22Rv1 (cell line): ENCODE data around the gene CEP295NL.
"Not testable (repeated sequence)": the region's sequence is repeated elsewhere in the genome, so short reads cannot be mapped to it uniquely, and the experiment has no call there.

Experiments
- H3K27ac ChIP-seq: fragments of 450-650 bp; 2 replicates; pipeline ENCODE4 v1.5.1; 2017
- CTCF ChIP-seq: fragments of 450-650 bp; IDR thresholded peaks from 2 replicates; pipeline ENCODE4 v1.5.1; 2017; ENCODE audit warnings: mild to moderate bottlenecking
- ZFX ChIP-seq: fragments of 450-650 bp; IDR thresholded peaks from 2 replicates; pipeline ENCODE4 v1.6.1; 2017; ENCODE audit warnings: antibody characterized with exemption, borderline replicate concordance

CEP295NL gene

GRCh38 chr17:78946131-78946530 lies 43.1 kb upstream of the CEP295NL start:
- TF ChIP-seq ZFX (no peak), CTCF (no peak)
- no peak overlapping the region for H3K27ac ChIP-seq

- not testable (repeated sequence) for H3K27ac ChIP-seq
These were observed 42.5 kb upstream of the CEP295NL start for GRCh38 chr17:78945455-78945854.

DNA sequence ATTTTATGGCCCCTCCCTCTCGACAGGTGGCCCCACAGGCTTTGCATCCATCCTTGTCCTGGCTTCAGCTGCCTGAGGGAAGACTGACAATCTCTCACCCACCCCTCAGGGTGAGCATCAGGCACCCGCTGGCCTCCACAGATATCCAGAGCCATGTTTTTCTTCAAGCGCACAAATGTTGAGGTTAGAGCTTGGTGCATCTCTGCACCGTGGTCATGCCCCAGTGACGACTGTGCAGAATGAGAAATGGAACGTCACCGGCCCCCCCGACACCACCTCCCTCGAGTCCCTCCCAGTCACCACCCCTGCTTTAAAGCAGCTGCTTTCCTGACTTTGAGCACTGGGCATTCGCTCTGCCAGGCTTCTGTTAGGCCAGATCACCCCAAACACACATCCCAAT lies 42.0 kb upstream of the CEP295NL start:
- H3K27ac ChIP-seq = no peak overlapping the region
- TF ChIP-seq ZFX (no peak), CTCF (no peak)

GRCh38 chr17:78944026-78944425 lies 41.0 kb upstream of the CEP295NL start:
- no peak overlapping the region for H3K27ac ChIP-seq
- TF ChIP-seq CTCF = no peak
- no peak for TF ChIP-seq ZFX

- TF ChIP-seq CTCF = no peak
- no peak for TF ChIP-seq ZFX
- H3K27ac ChIP-seq = no peak overlapping the region
These were observed 37.7 kb upstream of the CEP295NL start for GRCh38 chr17:78940708-78941107.

- no peak for TF ChIP-seq ZFX
- no peak for TF ChIP-seq CTCF
- H3K27ac ChIP-seq = no peak overlapping the region
These were observed 37.3 kb upstream of the CEP295NL start for GRCh38 chr17:78940258-78940657.

DNA sequence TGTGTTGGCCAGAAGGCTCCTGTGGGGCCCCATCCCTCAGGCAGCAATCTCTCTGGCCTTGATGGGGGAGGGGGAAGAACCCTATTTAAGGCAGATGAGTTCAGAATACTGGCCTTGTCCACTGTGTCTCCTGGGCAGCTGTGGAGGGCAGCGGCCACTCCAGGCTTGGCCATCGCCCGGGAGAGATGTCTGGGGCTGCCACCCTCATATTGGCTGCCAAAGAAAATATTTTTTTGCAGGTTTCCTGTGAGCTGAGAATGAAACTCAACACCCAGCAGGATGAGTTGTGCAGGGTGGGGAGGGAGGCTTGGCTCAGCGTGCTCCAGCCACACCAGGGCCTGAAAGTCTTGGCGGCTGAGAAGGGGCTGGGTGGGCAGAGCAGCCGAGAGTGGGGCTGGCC lies 36.6 kb upstream of the CEP295NL start:
- H3K27ac ChIP-seq = no peak overlapping the region
- TF ChIP-seq ZFX (no peak), CTCF (no peak)

GRCh38 chr17:78937561-78937960 lies 34.6 kb upstream of the CEP295NL start:
- no peak overlapping the region for H3K27ac ChIP-seq
- no peak for TF ChIP-seq CTCF
- no peak for TF ChIP-seq ZFX
